H1 (cell line): ENCODE data around the gene SENP3. TPM values are rescaled to one million over a fixed set of nuclear protein-coding genes. Genes with fewer than 3 reads are reported as not detected.
A peak's percentile ranks its signal among the peaks of the same experiment; 100 is the strongest.

Experiments used
- ASH2L ChIP-seq: fragments of 200-600, 300-600 bp; sonication (generic); IDR thresholded peaks from one replicate; pipeline ENCODE4 v1.7.1; 2017; ENCODE audit warnings: low read length
- BACH1 ChIP-seq: IDR thresholded peaks from 2 replicates; pipeline ENCODE4 v1.6.1; 2012; ENCODE audit warnings: low read length, improper control_type of control experiment
- CBX5 ChIP-seq: fragments of 300-800, 300-1000 bp; sonication (generic); IDR thresholded peaks from 2 replicates; pipeline ENCODE4 v1.7.1; 2016; ENCODE audit warnings: antibody characterized with exemption, low read length, low read depth
- CTBP2 ChIP-seq: IDR thresholded peaks from 2 replicates; pipeline ENCODE4 v1.7.0; 2011; ENCODE audit warnings: borderline replicate concordance, mild to moderate bottlenecking, moderate library complexity, mixed read lengths, low read length; ENCODE audit not compliant: insufficient read depth, insufficient read length
- GTF2F1 ChIP-seq: IDR thresholded peaks from 2 replicates; pipeline ENCODE4 v1.6.1; 2012; ENCODE audit warnings: low read depth, low read length, improper control_type of control experiment, borderline replicate concordance
- HDAC2 ChIP-seq, 2 experiments: fragments of 300-600 bp in 1 of 2; sonication (generic) in 1 of 2; IDR thresholded peaks; 2 replicates each; pipeline ENCODE4 v1.6.1; 2011 to 2012; ENCODE audit warnings: low read depth in 2 of 2, low read length in 2 of 2, mild to moderate bottlenecking in 2 of 2, moderate library complexity in 2 of 2, borderline replicate concordance in 1 of 2, inconsistent platforms in 1 of 2
- PHF8 ChIP-seq: fragments of 200-600 bp; sonication (generic); conservative IDR thresholded peaks from 2 replicates; pipeline ENCODE4 v1.7.1; 2012; ENCODE audit warnings: low read depth, mild to moderate bottlenecking, inconsistent platforms, low read length, moderate library complexity
- POLR2A ChIP-seq, 2 experiments: IDR thresholded peaks; 1 replicate in 1 of 2; 2 replicates in 1 of 2; pipeline ENCODE4 v1.6.1; 2011; ENCODE audit warnings: low read depth in 2 of 2, low read length in 2 of 2, mild to moderate bottlenecking in 2 of 2; ENCODE audit errors: control extremely low read depth in 1 of 2
- SIN3A ChIP-seq, 2 experiments: IDR thresholded peaks in 1 of 2; conservative IDR thresholded peaks in 1 of 2; 2 replicates each; pipeline ENCODE4 v1.6.1; 2011 to 2012; ENCODE audit warnings: low read length in 2 of 2, improper control_type of control experiment in 1 of 2, low read depth in 1 of 2, mild to moderate bottlenecking in 1 of 2
- SIX5 ChIP-seq: IDR thresholded peaks from 2 replicates; pipeline ENCODE4 v1.6.1; 2011; ENCODE audit warnings: mild to moderate bottlenecking, low read depth, low read length
- SP1 ChIP-seq: IDR thresholded peaks from 2 replicates; pipeline ENCODE4 v1.6.1; 2011; ENCODE audit warnings: low read depth, low read length
- SRF ChIP-seq: IDR thresholded peaks from 2 replicates; pipeline ENCODE4 v1.6.1; 2011; ENCODE audit warnings: mild to moderate bottlenecking, low read depth, low read length, moderate library complexity
- TAF1 ChIP-seq: IDR thresholded peaks from 2 replicates; pipeline ENCODE4 v1.6.1; 2011; ENCODE audit warnings: mild to moderate bottlenecking, low read depth, low read length
- TAF7 ChIP-seq: optimal IDR thresholded peaks from 2 replicates; pipeline ENCODE3; 2011; ENCODE audit warnings: low read depth, mild to moderate bottlenecking, inconsistent platforms, low read length, moderate library complexity, borderline replicate concordance
- TBP ChIP-seq: IDR thresholded peaks from 2 replicates; pipeline ENCODE4 v1.6.1; 2011; ENCODE audit warnings: low read depth, low read length, improper control_type of control experiment
- TEAD4 ChIP-seq: IDR thresholded peaks from 2 replicates; pipeline ENCODE4 v1.6.1; 2012; ENCODE audit warnings: low read depth, low read length, inconsistent platforms, mixed read lengths
- YY1 ChIP-seq: IDR thresholded peaks from 2 replicates; pipeline ENCODE4 v1.6.1; 2011; ENCODE audit warnings: low read depth, mild to moderate bottlenecking, low read length
- ZNF274 ChIP-seq: IDR thresholded peaks from 2 replicates; pipeline ENCODE4 v1.7.0; 2012; ENCODE audit warnings: low read length, borderline replicate concordance; ENCODE audit errors: extremely low read depth
- polyA plus RNA-seq, 7 experiments: library from polyadenylated mRNA; depleted of rRNA in 3 of 7; stranded (reverse) in 5 of 7; unstranded in 2 of 7; fragments of >200 nt in 5 of 7; fragments of 200-250 nt in 2 of 7; gene quantifications; 1 replicate in 5 of 7; 2 replicates in 1 of 7; 4 replicates in 1 of 7; pipeline versions ENCODE4 v1.2.1 to v1.2.3, GENCODE V29; 2011 to 2013; ENCODE audit warnings: missing spikeins in 2 of 7, mixed read lengths in 2 of 7
- total RNA-seq: library from RNA; stranded (reverse); fragmentation: NEBNext Ultra II Directional; extraction: Animal tissue kit (Norgen Biotek cat#: 25700); gene quantifications from 2 replicates; pipeline ENCODE4 v1.2.1, GENCODE V29; 2021
- TF ChIP-seq, protein P1 (sequence below), 3 experiments: IDR thresholded peaks; 1 replicate in 2 of 3; 2 replicates in 1 of 3; pipeline versions ENCODE4 v1.5.1 to v1.6.1; 2011; ENCODE audit warnings: low read length in 3 of 3, mild to moderate bottlenecking in 3 of 3, inconsistent platforms in 2 of 3, low read depth in 1 of 3, moderate library complexity in 1 of 3; ENCODE audit not compliant: insufficient read depth in 1 of 3; ENCODE audit errors: control extremely low read depth in 1 of 3
- TF ChIP-seq, protein P2 (sequence below): IDR thresholded peaks from 2 replicates; pipeline ENCODE4 v1.6.1; 2012; ENCODE audit warnings: low read length, inconsistent platforms

Gene SENP3
- total and polyA plus RNA-seq, 2 of the 8 experiments (the other 6 are each of a cell fraction or from before 2014, with no cell fraction given), result 86.2 to 129 TPM

DNA sequence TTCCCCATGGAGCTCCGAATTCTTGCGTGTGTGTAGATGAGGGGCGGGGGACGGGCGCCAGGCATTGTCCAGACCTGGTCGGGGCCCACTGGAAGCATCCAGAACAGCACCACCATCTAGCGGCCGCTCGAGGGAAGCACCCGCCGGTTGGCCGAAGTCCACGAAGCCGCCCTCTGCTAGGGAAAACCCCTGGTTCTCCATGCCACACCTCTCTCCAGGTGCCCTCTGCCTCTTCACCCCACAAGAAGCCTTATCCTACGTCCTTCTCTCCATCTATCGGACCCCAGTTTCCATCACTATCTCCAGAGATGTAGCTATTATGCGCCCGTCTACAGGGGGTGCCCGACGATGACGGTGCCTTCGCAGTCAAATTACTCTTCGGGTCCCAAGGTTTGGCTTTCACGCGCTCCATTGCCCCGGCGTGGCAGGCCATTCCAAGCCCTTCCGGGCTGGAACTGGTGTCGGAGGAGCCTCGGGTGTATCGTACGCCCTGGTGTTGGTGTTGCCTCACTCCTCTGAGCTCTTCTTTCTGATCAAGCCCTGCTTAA, 617 bp upstream of the SENP3 start (continued):
- TF ChIP-seq, protein P1, sequence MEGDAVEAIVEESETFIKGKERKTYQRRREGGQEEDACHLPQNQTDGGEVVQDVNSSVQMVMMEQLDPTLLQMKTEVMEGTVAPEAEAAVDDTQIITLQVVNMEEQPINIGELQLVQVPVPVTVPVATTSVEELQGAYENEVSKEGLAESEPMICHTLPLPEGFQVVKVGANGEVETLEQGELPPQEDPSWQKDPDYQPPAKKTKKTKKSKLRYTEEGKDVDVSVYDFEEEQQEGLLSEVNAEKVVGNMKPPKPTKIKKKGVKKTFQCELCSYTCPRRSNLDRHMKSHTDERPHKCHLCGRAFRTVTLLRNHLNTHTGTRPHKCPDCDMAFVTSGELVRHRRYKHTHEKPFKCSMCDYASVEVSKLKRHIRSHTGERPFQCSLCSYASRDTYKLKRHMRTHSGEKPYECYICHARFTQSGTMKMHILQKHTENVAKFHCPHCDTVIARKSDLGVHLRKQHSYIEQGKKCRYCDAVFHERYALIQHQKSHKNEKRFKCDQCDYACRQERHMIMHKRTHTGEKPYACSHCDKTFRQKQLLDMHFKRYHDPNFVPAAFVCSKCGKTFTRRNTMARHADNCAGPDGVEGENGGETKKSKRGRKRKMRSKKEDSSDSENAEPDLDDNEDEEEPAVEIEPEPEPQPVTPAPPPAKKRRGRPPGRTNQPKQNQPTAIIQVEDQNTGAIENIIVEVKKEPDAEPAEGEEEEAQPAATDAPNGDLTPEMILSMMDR (IDR thresholded peaks at IDR 0.05; ENCODE audit: control extremely low read depth in 1 of 3, insufficient read depth in 1 of 3, low read depth in 1 of 3, low read length in 3 of 3), result peak; percentile 86 to 90 (median 87)
- TF ChIP-seq SIN3A (conservative IDR thresholded peaks at IDR 0.05 in 1 of 2, IDR thresholded peaks at IDR 0.05 in 1 of 2; ENCODE audit: low read depth in 1 of 2, low read length in 2 of 2) (peak in 1 of 2 experiments; percentile 61; a peak in 2 of 4 replicates), YY1 (peak; percentile 7), ASH2L (no peak), TAF1 (0 out of 2 replicates have a peak, but pooled peaks have one; percentile 18), POLR2A (IDR thresholded peaks at IDR 0.05; ENCODE audit: control extremely low read depth in 1 of 2, low read depth in 2 of 2, low read length in 2 of 2) (0 out of 3 replicates have a peak, but pooled peaks of 1 of the 2 experiments have one; percentile 3), ZNF274 (no peak), TBP (no peak; the same call in 1 of the 2 replicates), BACH1 (peak; percentile 78), CTBP2 (no peak), TEAD4 (0 out of 2 replicates have a peak, but pooled peaks have one; percentile 7), CBX5 (no peak), TAF7 (peak; percentile 22), PHF8 (no peak), GTF2F1 (no peak), SP1 (no peak), HDAC2 (IDR thresholded peaks at IDR 0.05; ENCODE audit: borderline replicate concordance in 1 of 2, low read depth in 2 of 2, low read length in 2 of 2) (0 out of 4 replicates have a peak, but pooled peaks of 1 of the 2 experiments have one; percentile 18), SIX5 (no peak), SRF (no peak)
- TF ChIP-seq, protein P2, sequence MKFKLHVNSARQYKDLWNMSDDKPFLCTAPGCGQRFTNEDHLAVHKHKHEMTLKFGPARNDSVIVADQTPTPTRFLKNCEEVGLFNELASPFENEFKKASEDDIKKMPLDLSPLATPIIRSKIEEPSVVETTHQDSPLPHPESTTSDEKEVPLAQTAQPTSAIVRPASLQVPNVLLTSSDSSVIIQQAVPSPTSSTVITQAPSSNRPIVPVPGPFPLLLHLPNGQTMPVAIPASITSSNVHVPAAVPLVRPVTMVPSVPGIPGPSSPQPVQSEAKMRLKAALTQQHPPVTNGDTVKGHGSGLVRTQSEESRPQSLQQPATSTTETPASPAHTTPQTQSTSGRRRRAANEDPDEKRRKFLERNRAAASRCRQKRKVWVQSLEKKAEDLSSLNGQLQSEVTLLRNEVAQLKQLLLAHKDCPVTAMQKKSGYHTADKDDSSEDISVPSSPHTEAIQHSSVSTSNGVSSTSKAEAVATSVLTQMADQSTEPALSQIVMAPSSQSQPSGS, result no peak
